ENCODE results near the gene FOXN1. TPM values are rescaled to one million over a fixed set of nuclear protein-coding genes. Genes with fewer than 3 reads are reported as not detected.
"Not testable (repeated sequence)": the region's sequence is repeated elsewhere in the genome, so short reads cannot be mapped to it uniquely, and the experiment has no call there.

The FOXN1 gene
- total and polyA plus RNA-seq, 10 of the 15 experiments (the other 5 are each of a cell fraction or from before 2014, with no cell fraction given): not detected

DNA sequence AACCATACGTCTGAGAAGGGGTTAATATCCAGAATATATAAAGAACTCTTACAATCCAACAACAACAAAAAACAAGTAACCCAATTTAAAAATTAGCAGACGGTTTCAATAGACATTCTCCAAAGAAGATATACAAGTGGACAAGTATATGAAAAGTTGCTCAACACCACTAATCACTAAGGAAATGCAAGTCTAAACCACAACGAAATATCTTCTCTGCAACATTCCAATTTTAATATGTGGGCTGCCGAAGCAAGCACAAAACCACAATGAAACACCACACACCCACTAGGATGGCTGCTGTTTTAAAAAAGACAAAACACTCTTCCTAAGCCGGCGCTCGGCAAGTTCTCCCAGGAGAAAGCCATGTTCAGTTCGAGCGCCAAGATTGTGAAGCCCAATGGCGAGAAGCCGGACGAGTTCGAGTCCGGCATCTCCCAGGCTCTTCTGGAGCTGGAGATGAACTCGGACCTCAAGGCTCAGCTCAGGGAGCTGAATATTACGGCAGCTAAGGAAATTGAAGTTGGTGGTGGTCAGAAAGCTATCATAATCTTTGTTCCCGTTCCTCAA lies 38.6 kb upstream of the FOXN1 start:
- DNase-seq (ENCODE audit: low read depth, low spot score) (no peak), ATAC-seq (no peak), FAIRE-seq (no peak)
- TF ChIP-seq SMAD1 (IDR thresholded peaks at IDR 0.05; ENCODE audit: low read depth, partially characterized antibody) (no peak), YY1 (IDR thresholded peaks at IDR 0.05; ENCODE audit: low read depth, low read length) (no peak), WRNIP1 (IDR thresholded peaks at IDR 0.05; ENCODE audit: borderline replicate concordance, low read depth, low read length) (no peak)
- ChIA-PET RAD21 (ENCODE audit: unreplicated experiment) (no interaction called here), SMC1A (ENCODE audit: uncharacterized antibody, unreplicated experiment) (no interaction called here), CTCF (no interaction called here), POLR2A (interaction anchor here (0.6 to 0.7 kb wide), 2 partner anchors 28 to 94 kb away, joined by 5 read pairs; no protein-coding TSS in a partner anchor)
- Histone ChIP-seq H3K79me2 (ENCODE audit: control insufficient read depth, insufficient read depth, low read length) (no peaks in the 10 kb centered on the region), H3K36me3 (ENCODE audit: control insufficient read depth in 2 of 2, insufficient read depth in 2 of 2, low read length in 1 of 2) (no peaks in the 10 kb centered on the region), H2AFZ (ENCODE audit: control insufficient read depth, low read depth, low read length) (no peak overlapping the region), H3K4me3 (no peak overlapping the region; the same call in 1 of the 2 replicates), H3K4me2 (ENCODE audit: control insufficient read depth, insufficient read depth) (no peak overlapping the region), H4K20me1 (ENCODE audit: control insufficient read depth, insufficient read depth) (0 out of 2 replicates have a peak, but pooled peaks cover 3% of the 10 kb centered on the region), H3K9ac (ENCODE audit: control insufficient read depth, insufficient read depth, low read length) (no peak overlapping the region), H3K4me1 (ENCODE audit: control insufficient read depth, insufficient read depth, low read length) (peaks cover 34% of the 10 kb centered on the region), H3K27me3 (replicated peaks in 1 of 2; ENCODE audit: control insufficient read depth in 2 of 2, insufficient read depth in 2 of 2, low read length in 1 of 2) (no peaks in the 10 kb centered on the region), H3K27ac (ENCODE audit: control insufficient read depth, insufficient read depth) (no peak overlapping the region), H3K9me3 (replicated peaks; ENCODE audit: control insufficient read depth, insufficient read depth, low read length) (no peaks in the 10 kb centered on the region)
- no TSS peak for BruUV-seq (replicated peaks)
- WGBS (ENCODE audit: insufficient coverage, insufficient replicate concordance, low lambda C conversion rate, missing lambda C conversion rate): 66% methylated on average over 17 of the region's 17 CpGs
- intact Hi-C loops (cut with micrococcal nuclease; ENCODE audit: unreplicated experiment) (no loop called here), in situ Hi-C loops (cut with MboI) (no loop called here)

DNA sequence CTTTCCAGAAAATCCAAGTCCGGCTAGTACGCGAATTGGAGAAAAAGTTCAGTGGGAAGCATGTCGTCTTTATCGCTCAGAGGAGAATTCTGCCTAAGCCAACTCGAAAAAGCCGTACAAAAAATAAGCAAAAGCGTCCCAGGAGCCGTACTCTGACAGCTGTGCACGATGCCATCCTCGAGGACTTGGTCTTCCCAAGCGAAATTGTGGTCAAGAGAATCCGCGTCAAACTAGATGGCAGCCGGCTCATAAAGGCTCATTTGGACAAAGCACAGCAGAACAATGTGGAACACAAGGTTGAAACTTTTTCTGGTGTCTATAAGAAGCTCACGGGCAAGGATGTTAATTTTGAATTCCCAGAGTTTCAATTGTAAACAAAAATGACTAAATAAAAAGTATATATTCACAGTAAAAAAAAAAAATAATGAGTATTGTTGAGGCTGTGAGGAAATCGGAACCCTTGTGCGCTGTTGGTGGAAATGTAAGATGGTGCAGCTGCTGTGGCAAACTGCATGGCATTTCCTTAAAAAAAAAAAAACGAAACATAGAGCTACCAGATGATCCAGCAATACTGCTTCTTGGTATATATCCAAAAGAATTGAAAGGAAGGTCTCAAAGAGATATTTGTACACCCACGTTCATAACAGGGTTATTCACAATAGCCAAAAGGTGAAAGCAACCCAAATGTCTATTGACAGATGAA lies 38.0 kb upstream of the FOXN1 start:
- H3K9ac ChIP-seq (ENCODE audit: control insufficient read depth, insufficient read depth, low read length); BruUV-seq (replicated peaks); H3K4me3 ChIP-seq; ATAC-seq; intact Hi-C loops (cut with micrococcal nuclease; ENCODE audit: unreplicated experiment); FAIRE-seq; DNase-seq (ENCODE audit: low read depth, low spot score); H4K20me1 ChIP-seq (ENCODE audit: control insufficient read depth, insufficient read depth); H3K27me3 ChIP-seq (replicated peaks in 1 of 2; ENCODE audit: control insufficient read depth in 2 of 2, insufficient read depth in 2 of 2, low read length in 1 of 2); in situ Hi-C loops (cut with MboI); H2AFZ ChIP-seq (ENCODE audit: control insufficient read depth, low read depth, low read length); H3K36me3 ChIP-seq (ENCODE audit: control insufficient read depth in 2 of 2, insufficient read depth in 2 of 2, low read length in 1 of 2); RAD21 ChIA-PET (ENCODE audit: unreplicated experiment); H3K9me3 ChIP-seq (replicated peaks; ENCODE audit: control insufficient read depth, insufficient read depth, low read length); H3K79me2 ChIP-seq (ENCODE audit: control insufficient read depth, insufficient read depth, low read length): not testable (repeated sequence)
- ChIA-PET SMC1A (ENCODE audit: uncharacterized antibody, unreplicated experiment) (interaction anchor here (1.0 to 1.5 kb wide), 5 partner anchors 17 to 83 kb away, joined by 3 to 7 read pairs (median 4); no protein-coding TSS in a partner anchor), POLR2A (interaction anchor here (0.6 to 1.1 kb wide), 3 partner anchors 29 to 93 kb away, joined by 3 to 5 read pairs (median 5); no protein-coding TSS in a partner anchor), CTCF (interaction anchor here (1.1 kb wide), 1 partner anchor 51 kb away, joined by 4 read pairs; no protein-coding TSS in a partner anchor)
- 77% methylated on average over 19 of the region's 20 CpGs for WGBS (ENCODE audit: insufficient coverage, insufficient replicate concordance, low lambda C conversion rate, missing lambda C conversion rate)
- peak overlapping the region; percentile 75 for H3K4me2 ChIP-seq (ENCODE audit: control insufficient read depth, insufficient read depth)
- peaks cover 40% of the 10 kb centered on the region for H3K4me1 ChIP-seq (ENCODE audit: control insufficient read depth, insufficient read depth, low read length)
- H3K27ac ChIP-seq (ENCODE audit: control insufficient read depth, insufficient read depth): 0 out of 2 replicates have a peak overlapping the region, but pooled peaks have one; percentile 4

Data from GM12878 (cell line).